ENCODE data around the gene GLUD2.
"Not testable (repeated sequence)": the region's sequence is repeated elsewhere in the genome, so short reads cannot be mapped to it uniquely, and the experiment has no call there.

The GLUD2 gene

GRCh38 chrX:121047441-121048419 is at the start of gene GLUD2:
Gene GLUD2, plus strand, starts transcription at chrX:121047610. Its CDS starts 75 bp downstream, at chrX:121047685.
- not testable (repeated sequence) for DNase-seq

- no peak for DNase-seq
Observed at GRCh38 chrX:120999413-120999812, 48.0 kb upstream of the GLUD2 start.

- no peak for DNase-seq
Observed at GRCh38 chrX:121000589-121000988, 46.8 kb upstream of the GLUD2 start.

- DNase-seq = no peak
Observed at GRCh38 chrX:121008920-121009319, 38.5 kb upstream of the GLUD2 start.

GRCh38 chrX:121009764-121010163 is 37.6 kb upstream of the GLUD2 start:
- DNase-seq = no peak

GRCh38 chrX:121010218-121010617 is 37.2 kb upstream of the GLUD2 start:
- no peak for DNase-seq

- DNase-seq = no peak
Observed at GRCh38 chrX:121011254-121011653, 36.2 kb upstream of the GLUD2 start.

- no peak for DNase-seq
Observed at GRCh38 chrX:121013897-121014455, 33.4 kb upstream of the GLUD2 start.

- no peak for DNase-seq
Observed at GRCh38 chrX:121014826-121015225, 32.6 kb upstream of the GLUD2 start.

GRCh38 chrX:121028419-121028818 is 19.0 kb upstream of the GLUD2 start:
- no peak for DNase-seq

- DNase-seq = no peak
Observed at GRCh38 chrX:121030083-121030482, 17.3 kb upstream of the GLUD2 start.

- DNase-seq = no peak
Observed at GRCh38 chrX:121032531-121032930, 14.9 kb upstream of the GLUD2 start.

- DNase-seq = no peak
Observed at GRCh38 chrX:121036137-121036536, 11.3 kb upstream of the GLUD2 start.

- DNase-seq = no peak
Observed at GRCh38 chrX:121036951-121037350, 10.5 kb upstream of the GLUD2 start.

- no peak for DNase-seq
Observed at GRCh38 chrX:121050781-121051180, 3.4 kb downstream of the GLUD2 start.

- no peak for DNase-seq
Observed at GRCh38 chrX:121052122-121052521, 4.7 kb downstream of the GLUD2 start.

- DNase-seq = no peak
Observed at GRCh38 chrX:121062289-121062688, 14.9 kb downstream of the GLUD2 start.

- DNase-seq = no peak
Observed at GRCh38 chrX:121064579-121064978, 17.2 kb downstream of the GLUD2 start.

- DNase-seq = not testable (repeated sequence)
Observed at GRCh38 chrX:121084247-121084646, 36.8 kb downstream of the GLUD2 start.

GRCh38 chrX:121084903-121085611 is 37.6 kb downstream of the GLUD2 start:
- no peak for DNase-seq

GRCh38 chrX:121085612-121086010 is 38.2 kb downstream of the GLUD2 start:
- no peak for DNase-seq

GRCh38 chrX:121093011-121093410 is 45.6 kb downstream of the GLUD2 start:
- no peak for DNase-seq

Data from activated CD4-positive, CD25-positive, alpha-beta regulatory T cell treated with anti-CD3 and anti-CD28 coated beads, Interleukin-2, amount 50 U/mL, for 72 hours (primary cell).